ENCODE measurements around the gene FBXL13.

The FBXL13 gene

GRCh38 chr7:103083210-103083609 lies 8.6 kb upstream of the FBXL13 start:
- no peak overlapping the region for H3K4me2 ChIP-seq (ENCODE audit: low read length)
- H2BK12ac ChIP-seq (ENCODE audit: low read length), result no peak overlapping the region
- H2BK5ac ChIP-seq (ENCODE audit: low read depth, low read length, poor library complexity), result no peak overlapping the region
- no peak overlapping the region for H3K18ac ChIP-seq (ENCODE audit: low read length)
- no peak overlapping the region for H4K91ac ChIP-seq (ENCODE audit: low read depth, low read length)
- no peaks in the 10 kb centered on the region for H3K79me2 ChIP-seq (ENCODE audit: control insufficient read depth, insufficient read depth, low read length, poor library complexity)
- peaks cover 2 to 3% of the 10 kb centered on the region in 2 experiments for H3K36me3 ChIP-seq (ENCODE audit: control insufficient read depth in 1 of 2, insufficient read depth in 2 of 2, low read length in 2 of 2)
- H3K23ac ChIP-seq (ENCODE audit: low read length), result no peak overlapping the region
- H2AFZ ChIP-seq (ENCODE audit: insufficient read depth, low read length, poor library complexity), result no peak overlapping the region
- H3K9me3 ChIP-seq (ENCODE audit: insufficient read depth, low read depth, low read length), result no peaks in the 10 kb centered on the region
- no peak overlapping the region for H4K8ac ChIP-seq (ENCODE audit: low read depth, low read length)
- no peak overlapping the region for H4K12ac ChIP-seq (ENCODE audit: low read depth, low read length)
- no peaks in the 10 kb centered on the region for H3K4me1 ChIP-seq (ENCODE audit: control insufficient read depth in 1 of 2, insufficient read depth in 2 of 2, low read length in 2 of 2)
- no peaks in the 10 kb centered on the region for H3K27me3 ChIP-seq (ENCODE audit: insufficient read depth, low read length)
- no peak overlapping the region for H3K14ac ChIP-seq (ENCODE audit: low read length)
- H3K9ac ChIP-seq (ENCODE audit: low read length), result no peak overlapping the region
- DNase-seq, result no peak
- H2AK5ac ChIP-seq (ENCODE audit: low read length), result no peak overlapping the region
- no peaks in the 10 kb centered on the region for H3K79me1 ChIP-seq (ENCODE audit: low read length)
- no CpG with 5 or more reads among the region's 3 CpGs for WGBS (ENCODE audit: extremely low coverage, insufficient coverage, insufficient read length)
- H3K27ac ChIP-seq (ENCODE audit: low read depth, low read length), result no peak overlapping the region
- no peak overlapping the region for H3K4me3 ChIP-seq (ENCODE audit: low read depth, low read length)
- H3K4ac ChIP-seq (ENCODE audit: low read depth, low read length), result no peak overlapping the region
- no peak overlapping the region for H2BK120ac ChIP-seq (ENCODE audit: insufficient read depth, low read length, poor library complexity)

DNA sequence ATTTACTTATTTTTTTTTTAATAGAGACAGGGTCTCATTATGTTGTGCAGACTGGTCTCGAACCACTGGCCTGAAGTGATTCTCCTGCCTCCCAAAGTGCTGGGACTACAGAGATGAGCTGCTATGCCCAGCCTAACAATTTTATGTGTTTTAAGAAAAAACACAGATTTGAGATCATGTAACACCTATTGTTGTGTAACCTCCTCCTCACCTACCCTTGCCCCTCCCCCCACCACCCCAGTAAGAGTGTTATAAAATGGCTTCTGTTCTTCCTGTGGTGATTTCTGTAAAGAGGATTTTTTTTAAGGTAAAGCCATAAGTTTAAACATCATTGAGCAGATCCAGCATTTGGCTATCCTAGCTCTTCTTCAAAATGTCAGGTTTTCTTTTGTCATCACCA lies 7.9 kb upstream of the FBXL13 start:
- Histone ChIP-seq H2BK120ac (ENCODE audit: insufficient read depth, low read length, poor library complexity) (no peak overlapping the region), H2AK5ac (ENCODE audit: low read length) (no peak overlapping the region), H3K14ac (ENCODE audit: low read length) (no peak overlapping the region), H4K12ac (ENCODE audit: low read depth, low read length) (no peak overlapping the region), H4K91ac (ENCODE audit: low read depth, low read length) (no peak overlapping the region), H3K9me3 (ENCODE audit: insufficient read depth, low read depth, low read length) (no peaks in the 10 kb centered on the region), H2AFZ (ENCODE audit: insufficient read depth, low read length, poor library complexity) (no peak overlapping the region), H3K4me2 (ENCODE audit: low read length) (no peak overlapping the region), H3K18ac (ENCODE audit: low read length) (no peak overlapping the region), H3K4me3 (ENCODE audit: low read depth, low read length) (no peak overlapping the region), H3K9ac (ENCODE audit: low read length) (no peak overlapping the region), H3K79me2 (ENCODE audit: control insufficient read depth, insufficient read depth, low read length, poor library complexity) (no peaks in the 10 kb centered on the region), H3K27ac (ENCODE audit: low read depth, low read length) (no peak overlapping the region), H3K79me1 (ENCODE audit: low read length) (no peaks in the 10 kb centered on the region), H3K27me3 (ENCODE audit: insufficient read depth, low read length) (no peaks in the 10 kb centered on the region), H3K4me1 (ENCODE audit: control insufficient read depth in 1 of 2, insufficient read depth in 2 of 2, low read length in 2 of 2) (no peaks in the 10 kb centered on the region), H3K23ac (ENCODE audit: low read length) (no peak overlapping the region), H3K4ac (ENCODE audit: low read depth, low read length) (no peak overlapping the region), H2BK5ac (ENCODE audit: low read depth, low read length, poor library complexity) (no peak overlapping the region), H2BK12ac (ENCODE audit: low read length) (no peak overlapping the region), H4K8ac (ENCODE audit: low read depth, low read length) (no peak overlapping the region), H3K36me3 (ENCODE audit: control insufficient read depth in 1 of 2, insufficient read depth in 2 of 2, low read length in 2 of 2) (peaks cover 2 to 3% of the 10 kb centered on the region in 2 experiments)
- no peak for DNase-seq
- no CpG with 5 or more reads among the region's 1 CpG for WGBS (ENCODE audit: extremely low coverage, insufficient coverage, insufficient read length)

GRCh38 chr7:103080923-103081322 lies 6.3 kb upstream of the FBXL13 start:
- H2AFZ ChIP-seq (ENCODE audit: insufficient read depth, low read length, poor library complexity), result no peak overlapping the region
- H2BK5ac ChIP-seq (ENCODE audit: low read depth, low read length, poor library complexity), result no peak overlapping the region
- no peak overlapping the region for H2BK12ac ChIP-seq (ENCODE audit: low read length)
- H3K79me1 ChIP-seq (ENCODE audit: low read length), result no peaks in the 10 kb centered on the region
- no peaks in the 10 kb centered on the region for H3K79me2 ChIP-seq (ENCODE audit: control insufficient read depth, insufficient read depth, low read length, poor library complexity)
- no peak overlapping the region for H3K27ac ChIP-seq (ENCODE audit: low read depth, low read length)
- H2BK120ac ChIP-seq (ENCODE audit: insufficient read depth, low read length, poor library complexity), result no peak overlapping the region
- H2AK5ac ChIP-seq (ENCODE audit: low read length), result no peak overlapping the region
- peaks cover 2 to 3% of the 10 kb centered on the region in 2 experiments for H3K36me3 ChIP-seq (ENCODE audit: control insufficient read depth in 1 of 2, insufficient read depth in 2 of 2, low read length in 2 of 2)
- no peaks in the 10 kb centered on the region for H3K9me3 ChIP-seq (ENCODE audit: insufficient read depth, low read depth, low read length)
- no peak overlapping the region for H4K91ac ChIP-seq (ENCODE audit: low read depth, low read length)
- no peak overlapping the region for H3K4me2 ChIP-seq (ENCODE audit: low read length)
- no peak for DNase-seq
- no peak overlapping the region for H3K4me3 ChIP-seq (ENCODE audit: low read depth, low read length)
- H3K23ac ChIP-seq (ENCODE audit: low read length), result no peak overlapping the region
- H3K18ac ChIP-seq (ENCODE audit: low read length), result no peak overlapping the region
- H3K27me3 ChIP-seq (ENCODE audit: insufficient read depth, low read length), result no peaks in the 10 kb centered on the region
- H3K4ac ChIP-seq (ENCODE audit: low read depth, low read length), result no peak overlapping the region
- H3K9ac ChIP-seq (ENCODE audit: low read length), result no peak overlapping the region
- no peak overlapping the region for H3K14ac ChIP-seq (ENCODE audit: low read length)
- no peak overlapping the region for H4K12ac ChIP-seq (ENCODE audit: low read depth, low read length)
- no peaks in the 10 kb centered on the region for H3K4me1 ChIP-seq (ENCODE audit: control insufficient read depth in 1 of 2, insufficient read depth in 2 of 2, low read length in 2 of 2)
- H4K8ac ChIP-seq (ENCODE audit: low read depth, low read length), result no peak overlapping the region
- WGBS (ENCODE audit: extremely low coverage, insufficient coverage, insufficient read length), result no CpG with 5 or more reads among the region's 2 CpGs

DNA sequence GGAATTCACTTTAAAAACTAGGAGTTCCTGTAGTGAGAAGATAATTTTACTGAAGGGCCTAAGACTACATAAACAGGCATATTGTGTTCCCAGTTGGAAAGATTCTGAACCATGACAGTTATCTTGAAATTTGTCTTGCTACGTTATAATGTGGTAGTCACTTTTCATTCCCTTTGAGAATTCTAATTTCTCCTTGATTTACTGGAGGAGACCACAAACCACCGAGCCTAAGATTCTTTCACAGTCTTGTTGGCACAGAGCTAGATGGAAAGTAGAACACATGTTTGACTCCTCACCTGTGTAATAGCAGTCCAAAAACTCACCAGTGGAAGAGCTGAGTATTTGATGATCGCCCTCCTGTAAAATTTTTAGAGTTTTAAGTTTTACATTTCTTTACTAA lies 5.2 kb upstream of the FBXL13 start:
- no peaks in the 10 kb centered on the region for H3K9me3 ChIP-seq (ENCODE audit: insufficient read depth, low read depth, low read length)
- no peak overlapping the region for H3K27ac ChIP-seq (ENCODE audit: low read depth, low read length)
- WGBS (ENCODE audit: extremely low coverage, insufficient coverage, insufficient read length), result no CpG with 5 or more reads among the region's 3 CpGs
- H3K27me3 ChIP-seq (ENCODE audit: insufficient read depth, low read length), result no peaks in the 10 kb centered on the region
- H3K4me3 ChIP-seq (ENCODE audit: low read depth, low read length), result no peak overlapping the region
- no peak overlapping the region for H3K9ac ChIP-seq (ENCODE audit: low read length)
- H3K4ac ChIP-seq (ENCODE audit: low read depth, low read length), result no peak overlapping the region
- H4K12ac ChIP-seq (ENCODE audit: low read depth, low read length), result no peak overlapping the region
- H4K91ac ChIP-seq (ENCODE audit: low read depth, low read length), result no peak overlapping the region
- peaks cover 2% of the 10 kb centered on the region in 2 experiments for H3K36me3 ChIP-seq (ENCODE audit: control insufficient read depth in 1 of 2, insufficient read depth in 2 of 2, low read length in 2 of 2)
- no peak overlapping the region for H3K18ac ChIP-seq (ENCODE audit: low read length)
- DNase-seq, result no peak
- no peak overlapping the region for H2AFZ ChIP-seq (ENCODE audit: insufficient read depth, low read length, poor library complexity)
- H3K23ac ChIP-seq (ENCODE audit: low read length), result no peak overlapping the region
- no peak overlapping the region for H3K4me2 ChIP-seq (ENCODE audit: low read length)
- no peak overlapping the region for H3K14ac ChIP-seq (ENCODE audit: low read length)
- no peaks in the 10 kb centered on the region for H3K4me1 ChIP-seq (ENCODE audit: control insufficient read depth in 1 of 2, insufficient read depth in 2 of 2, low read length in 2 of 2)
- no peak overlapping the region for H2BK120ac ChIP-seq (ENCODE audit: insufficient read depth, low read length, poor library complexity)
- no peak overlapping the region for H2AK5ac ChIP-seq (ENCODE audit: low read length)
- H4K8ac ChIP-seq (ENCODE audit: low read depth, low read length), result no peak overlapping the region
- peaks cover 3% of the 10 kb centered on the region for H3K79me1 ChIP-seq (ENCODE audit: low read length)
- H2BK5ac ChIP-seq (ENCODE audit: low read depth, low read length, poor library complexity), result no peak overlapping the region
- H2BK12ac ChIP-seq (ENCODE audit: low read length), result no peak overlapping the region
- peaks cover 3% of the 10 kb centered on the region for H3K79me2 ChIP-seq (ENCODE audit: control insufficient read depth, insufficient read depth, low read length, poor library complexity)
